Urothelium cell line (cell line): ENCODE measurements around the gene PHETA2.

Experiments
- DNase-seq: peaks from one replicate; pipeline ENCODE4 v3.0.0; 2011; ENCODE audit warnings: low spot score, mixed read lengths
- FAIRE-seq: peaks from 2 replicates; lab custom pipeline; 2011; peaks lifted over from hg19 to GRCh38; lab: Jason Lieb, UNC

PHETA2 gene

DNA sequence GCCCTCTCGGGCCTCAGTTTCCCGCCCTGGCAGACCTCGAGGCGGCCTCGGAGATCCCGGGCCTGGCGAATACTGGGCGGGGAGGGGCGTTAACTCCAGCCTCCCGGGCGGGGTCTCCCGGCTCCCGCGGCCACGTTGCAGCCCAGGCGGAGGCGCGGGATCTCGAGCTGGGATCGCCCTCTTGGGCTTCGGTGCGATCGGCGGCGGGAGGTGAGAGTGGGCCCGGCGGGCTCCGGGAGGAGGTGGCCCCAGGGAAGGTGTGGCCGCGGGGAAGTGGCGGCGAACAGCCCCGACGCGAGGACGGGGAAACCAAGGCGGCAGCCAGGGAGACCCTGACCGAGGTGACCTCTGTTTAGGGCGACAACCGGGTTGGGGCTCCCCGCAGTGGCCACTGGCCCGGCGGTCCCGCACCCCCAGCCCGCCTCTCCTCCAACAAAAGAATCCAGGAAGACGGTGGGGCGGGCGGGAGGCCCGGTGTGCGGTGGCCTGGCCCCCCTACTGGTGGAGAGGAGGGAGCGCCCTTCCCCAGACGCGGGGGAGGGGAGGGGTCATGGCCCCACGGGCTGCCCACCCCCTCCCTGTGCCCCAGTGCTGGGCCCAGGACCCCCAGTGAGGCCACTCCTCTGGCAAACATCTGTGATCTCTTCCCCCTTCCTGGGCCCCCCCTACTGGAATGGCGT, at the start of gene PHETA2:
Gene PHETA2, plus strand, starts transcription at position 117 of the 680 bp plus-strand sequence. CDS start 3,046 bp downstream, outside the sequence.
- DNase-seq (peak; percentile 47), FAIRE-seq (no peak)

GRCh38 chr22:42025421-42025820, 48.6 kb upstream of the PHETA2 start:
- FAIRE-seq: no peak
- no peak for DNase-seq

GRCh38 chr22:42026705-42027104, 47.3 kb upstream of the PHETA2 start:
- FAIRE-seq (no peak), DNase-seq (no peak)

GRCh38 chr22:42033263-42034181, 40.5 kb upstream of the PHETA2 start:
- no peak for FAIRE-seq
- DNase-seq: no peak

- DNase-seq (no peak), FAIRE-seq (no peak)
Measured at GRCh38 chr22:42035256-42035655, 38.8 kb upstream of the PHETA2 start.

DNA sequence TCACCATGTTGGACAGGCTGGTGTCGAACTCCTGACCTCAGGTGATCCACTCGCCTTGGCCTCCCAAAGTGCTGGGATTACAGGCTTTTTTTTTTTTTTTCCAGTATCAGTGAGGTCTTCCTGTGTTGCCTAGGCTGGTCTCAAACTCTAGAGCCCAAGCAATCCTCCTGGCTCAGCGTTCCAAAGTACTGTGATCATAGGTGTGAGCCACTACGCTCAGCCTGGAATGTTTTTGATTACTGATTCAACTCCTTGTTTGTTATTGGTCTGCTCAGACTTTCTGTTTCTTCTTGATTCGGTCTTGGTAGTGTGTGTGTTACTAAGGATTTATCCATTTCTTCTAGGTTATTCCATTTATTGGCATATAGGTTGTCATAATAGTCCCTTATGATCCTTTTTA, 34.8 kb upstream of the PHETA2 start:
- DNase-seq (no peak), FAIRE-seq (no peak)

GRCh38 chr22:42041784-42042183, 32.3 kb upstream of the PHETA2 start:
- FAIRE-seq (no peak), DNase-seq (no peak)

DNA sequence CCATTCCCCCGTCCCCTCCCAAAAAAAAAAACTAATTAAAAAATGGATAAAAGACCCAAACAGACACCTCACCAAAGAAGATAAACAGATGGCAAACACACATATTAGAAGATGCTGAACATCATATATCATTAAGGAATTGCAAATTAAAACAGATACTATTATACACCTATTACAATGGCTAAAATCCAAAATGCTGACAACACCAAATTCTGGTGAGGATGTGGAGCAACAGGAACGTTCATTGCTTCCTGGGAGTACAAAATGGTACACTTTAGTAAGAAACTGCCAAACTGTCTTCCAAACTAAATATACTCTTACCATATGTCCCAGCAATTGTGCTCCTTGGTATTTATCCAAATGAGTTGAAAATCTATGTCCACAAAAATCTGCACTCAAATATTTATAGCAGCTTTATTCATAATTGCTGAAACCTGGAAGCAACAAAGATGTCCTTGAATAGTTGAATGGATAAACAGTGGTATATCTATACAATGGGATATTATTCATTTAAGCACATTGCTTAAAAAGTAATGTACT, 23.3 kb upstream of the PHETA2 start:
- DNase-seq (no peak), FAIRE-seq (no peak)

DNA sequence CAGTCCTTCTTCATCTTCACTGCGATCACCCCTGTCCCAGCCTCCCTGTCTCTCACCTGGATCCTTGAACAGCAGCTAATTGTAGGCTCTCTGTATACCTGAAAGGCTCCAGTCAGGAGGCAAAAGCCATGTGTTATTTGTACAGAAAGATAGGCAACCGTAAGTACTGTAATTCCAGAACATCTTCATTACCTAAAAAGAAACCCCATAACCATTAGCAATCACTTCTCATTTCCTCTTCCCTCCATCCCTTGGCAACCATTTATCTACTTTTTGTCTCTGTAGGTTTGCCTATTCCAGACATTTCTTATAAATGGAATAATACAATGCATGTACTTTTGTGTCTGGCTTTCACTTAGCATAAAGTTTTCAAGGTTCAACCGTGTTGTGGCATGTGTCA, 21.3 kb upstream of the PHETA2 start:
- no peak for FAIRE-seq

GRCh38 chr22:42056757-42057511, 17.1 kb upstream of the PHETA2 start:
- no peak for FAIRE-seq
- DNase-seq: no peak

More for the DNA sequence above, 21.3 kb upstream of the PHETA2 start:
- no peak for DNase-seq

GRCh38 chr22:42060489-42060888, 13.6 kb upstream of the PHETA2 start:
- FAIRE-seq: no peak
- no peak for DNase-seq

DNA sequence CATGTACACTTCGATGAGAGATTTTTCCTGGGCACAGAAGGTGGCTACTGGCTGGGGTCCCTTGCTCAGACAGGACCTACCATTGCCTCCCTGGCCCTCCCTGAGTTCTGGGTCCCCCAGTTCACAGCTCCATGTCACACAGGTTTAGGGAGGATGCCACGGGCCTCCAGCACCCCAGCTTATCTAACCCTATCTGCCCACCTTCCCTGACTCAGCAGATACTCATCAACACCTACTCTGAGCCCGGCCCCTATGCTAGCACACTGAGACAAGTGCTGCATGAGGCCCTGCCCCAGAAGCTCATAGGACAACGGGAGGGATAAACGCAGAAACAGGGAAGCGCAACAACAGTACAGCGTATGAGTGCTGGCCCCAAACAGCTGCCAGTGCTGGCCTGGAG, 13.0 kb upstream of the PHETA2 start:
- DNase-seq (no peak), FAIRE-seq (peak; percentile 17)

GRCh38 chr22:42062506-42063170, 11.4 kb upstream of the PHETA2 start:
- DNase-seq: no peak
- FAIRE-seq: no peak

DNA sequence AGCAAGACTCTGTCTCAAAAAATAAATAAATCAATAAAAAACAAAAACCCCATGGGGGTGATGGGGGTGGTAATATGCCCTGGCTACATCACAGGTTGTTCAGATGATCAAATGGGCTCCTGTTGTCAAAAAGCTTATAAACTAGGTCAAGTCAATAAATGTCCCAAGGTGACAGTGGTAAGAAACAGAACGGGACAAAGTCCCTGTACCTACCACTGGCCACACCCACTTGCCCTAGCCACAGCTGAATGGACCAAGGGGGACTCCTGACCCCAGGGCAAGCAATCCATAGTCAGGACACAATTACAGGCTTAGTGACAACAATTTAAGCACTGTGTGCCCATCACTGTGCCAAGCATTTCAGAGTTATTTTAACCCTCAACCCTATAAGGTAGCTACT, 9.4 kb upstream of the PHETA2 start:
- DNase-seq (no peak), FAIRE-seq (no peak)

GRCh38 chr22:42065438-42066125, 8.5 kb upstream of the PHETA2 start:
- FAIRE-seq (peak; percentile 20), DNase-seq (no peak)

- FAIRE-seq (no peak), DNase-seq (no peak)
Measured at GRCh38 chr22:42066126-42066761, 7.8 kb upstream of the PHETA2 start.

DNA sequence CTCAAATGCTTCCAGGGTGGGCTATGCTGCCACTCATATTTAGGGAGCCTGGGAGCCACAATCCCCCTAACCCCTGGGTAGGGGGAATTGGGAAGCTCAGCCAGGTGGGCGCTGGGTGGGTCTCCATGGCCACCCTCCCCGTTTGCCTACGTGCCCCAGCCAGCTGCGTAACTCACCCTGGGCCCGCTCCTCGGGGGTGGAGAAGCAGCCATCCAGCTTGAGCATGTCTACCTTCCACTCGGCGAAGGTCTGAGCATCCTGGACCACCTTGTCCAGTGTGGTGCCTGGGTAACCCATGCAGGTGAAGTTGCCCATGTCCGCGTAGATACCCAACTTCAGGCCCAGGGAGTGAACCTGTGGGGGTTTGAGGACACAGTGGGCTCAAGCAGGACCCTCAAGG, 7.1 kb upstream of the PHETA2 start:
- no peak for FAIRE-seq
- DNase-seq: no peak

DNA sequence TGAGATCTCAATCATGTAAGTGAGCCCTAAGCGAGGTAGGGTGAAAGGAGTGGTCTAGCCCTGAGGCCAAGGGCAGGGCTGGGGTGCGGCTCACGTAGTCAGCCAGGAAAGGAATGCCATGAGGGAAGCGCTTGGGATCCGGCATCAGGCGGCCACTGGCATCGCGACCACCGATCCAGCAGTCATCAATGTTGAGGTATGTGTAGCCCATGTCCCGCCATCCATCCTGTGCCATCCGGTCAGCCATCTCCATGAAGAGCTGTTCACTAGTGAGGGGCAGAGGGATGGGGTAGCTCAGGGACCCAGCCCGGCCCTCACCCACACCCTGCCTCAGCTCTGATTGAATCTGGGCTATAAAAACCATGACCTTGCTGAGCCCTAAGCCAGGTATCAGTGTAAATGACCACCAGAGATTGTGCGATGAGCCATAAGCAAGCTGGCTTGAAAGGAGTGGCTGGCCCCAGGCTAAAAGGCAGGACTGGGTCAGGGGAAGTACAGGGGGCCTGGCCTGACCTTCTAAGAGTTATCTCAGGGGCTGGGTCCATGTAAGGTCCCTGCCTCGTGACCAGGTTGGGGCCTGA, 6.3 kb upstream of the PHETA2 start:
- DNase-seq: no peak

DNA sequence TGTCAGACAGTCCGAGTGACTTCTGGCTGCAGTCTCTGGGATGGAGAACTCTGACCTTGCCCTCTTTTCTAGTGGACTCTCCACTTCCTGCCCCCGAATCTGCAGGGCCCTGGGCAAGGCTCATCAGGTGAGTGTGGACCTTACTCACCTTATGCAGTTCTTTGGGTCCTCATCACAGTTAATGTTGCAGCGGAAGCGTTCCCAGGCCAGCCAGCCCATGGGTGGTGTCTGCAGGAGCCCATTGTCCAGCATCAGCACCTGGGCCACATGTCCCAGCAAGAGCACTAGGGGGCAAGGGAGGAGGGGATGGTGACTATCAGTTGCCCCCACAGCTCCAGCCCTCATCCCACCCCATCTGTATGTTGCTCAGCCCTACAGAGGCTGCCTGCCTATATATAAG, 5.8 kb upstream of the PHETA2 start:
- DNase-seq (no peak), FAIRE-seq (no peak)

More for the DNA sequence above, 6.3 kb upstream of the PHETA2 start:
- peak; percentile 42 for FAIRE-seq
